PC-9 (cell line): ENCODE measurements around the gene AKAP4. TPM values are rescaled to one million over a fixed set of nuclear protein-coding genes. Genes with fewer than 3 reads are reported as not detected.

ENCODE experiments used
- BruUV-seq: library from RNA; stranded (reverse); fragments of 400-500 nt; replicated peaks from 2 replicates; lab custom pipeline; 2021; lab: Mats Ljungman, UMichigan
- CTCF ChIA-PET: fragments of 300-600 bp; sonication (Branson Sonifier 250); formaldehyde crosslinking; loops from one replicate; lab custom pipeline; 2022; ENCODE audit warnings: antibody characterized with exemption; lab: Charles Lee
- POLR2A ChIA-PET: fragments of 300-600 bp; sonication (Branson Sonifier 250); formaldehyde crosslinking; loops from one replicate; lab custom pipeline; 2022; ENCODE audit warnings: antibody characterized with exemption; ENCODE audit not compliant: unreplicated experiment; lab: Charles Lee
- DNase-seq, 2 experiments: peaks; one replicate each; pipeline versions ENCODE4 v3.0.0 to v3.0.0-alpha.2; 2015 to 2022; ENCODE audit warnings: mixed read lengths in 1 of 2
- H2AFZ ChIP-seq: fragments of 200-600 bp; sonication (generic); 2 replicates; pipeline ENCODE4 v1.8.1; 2017; ENCODE audit warnings: antibody characterized with exemption
- H3F3A ChIP-seq: fragments of 200-600 bp; sonication (generic); 2 replicates; pipeline ENCODE4 v1.8.1; 2017; ENCODE audit warnings: antibody characterized with exemption, mild to moderate bottlenecking, low read depth; ENCODE audit not compliant: insufficient read depth
- H3K27ac ChIP-seq: fragments of 200-600 bp; sonication (generic); 2 replicates; pipeline ENCODE4 v1.6.1; 2016; ENCODE audit warnings: mixed run types
- H3K27me3 ChIP-seq: fragments of 200-600 bp; sonication (generic); 2 replicates; pipeline ENCODE4 v1.6.1; 2016; ENCODE audit warnings: low read depth, mixed run types; ENCODE audit not compliant: insufficient read depth
- H3K36me3 ChIP-seq: fragments of 200-600 bp; sonication (generic); 2 replicates; pipeline ENCODE4 v1.6.1; 2016; ENCODE audit warnings: low read depth, mixed run types
- H3K4me1 ChIP-seq: fragments of 200-600 bp; sonication (generic); replicated peaks from 2 replicates; pipeline ENCODE4 v1.6.1; 2016; ENCODE audit warnings: mixed run types; ENCODE audit not compliant: insufficient read depth
- H3K4me2 ChIP-seq: fragments of 200-600 bp; sonication (generic); 2 replicates; pipeline ENCODE4 v1.6.1; 2017; ENCODE audit warnings: mixed run types
- H3K4me3 ChIP-seq: fragments of 200-600 bp; sonication (generic); 2 replicates; pipeline ENCODE4 v1.6.1; 2016; ENCODE audit warnings: mixed run types
- H3K79me2 ChIP-seq: fragments of 200-600 bp; sonication (generic); 2 replicates; pipeline ENCODE4 v1.6.1; 2017; ENCODE audit warnings: low read depth, mixed run types
- H3K9me2 ChIP-seq: fragments of 200-600 bp; sonication (generic); 2 replicates; pipeline ENCODE4 v1.8.1; 2017; ENCODE audit warnings: mild to moderate bottlenecking; ENCODE audit not compliant: insufficient read depth
- H3K9me3 ChIP-seq: fragments of 200-600 bp; sonication (generic); 2 replicates; pipeline ENCODE4 v1.8.1; 2016; ENCODE audit warnings: low read depth; ENCODE audit not compliant: insufficient read depth
- H4K20me1 ChIP-seq: fragments of 200-600 bp; sonication (generic); 2 replicates; pipeline ENCODE4 v1.8.1; 2017; ENCODE audit not compliant: insufficient read depth
- EZH2 ChIP-seq: fragments of 200-600 bp; sonication (generic); IDR thresholded peaks from 2 replicates; pipeline ENCODE4 v1.8.0; 2017; ENCODE audit warnings: antibody characterized with exemption, low read depth
- intact Hi-C: fragments of 100-400 bp; cut with micrococcal nuclease; formaldehyde crosslinking; loops from one replicate; pipeline ENCODE4 v1.10.0; 2022; ENCODE audit not compliant: unreplicated experiment
- total RNA-seq: library from RNA; stranded (reverse); gene quantifications from 2 replicates; pipeline ENCODE4 v1.2.3, GENCODE V29; 2021
- TF ChIP-seq, protein P1 (sequence below): fragments of 200-600 bp; sonication (generic); conservative IDR thresholded peaks from 2 replicates; pipeline ENCODE4 v1.6.1; 2017; ENCODE audit warnings: mixed run types, antibody characterized with exemption, mild to moderate bottlenecking, moderate library complexity

AKAP4 gene
- total RNA-seq, 1 experiment from 2014 or later: not detected

DNA sequence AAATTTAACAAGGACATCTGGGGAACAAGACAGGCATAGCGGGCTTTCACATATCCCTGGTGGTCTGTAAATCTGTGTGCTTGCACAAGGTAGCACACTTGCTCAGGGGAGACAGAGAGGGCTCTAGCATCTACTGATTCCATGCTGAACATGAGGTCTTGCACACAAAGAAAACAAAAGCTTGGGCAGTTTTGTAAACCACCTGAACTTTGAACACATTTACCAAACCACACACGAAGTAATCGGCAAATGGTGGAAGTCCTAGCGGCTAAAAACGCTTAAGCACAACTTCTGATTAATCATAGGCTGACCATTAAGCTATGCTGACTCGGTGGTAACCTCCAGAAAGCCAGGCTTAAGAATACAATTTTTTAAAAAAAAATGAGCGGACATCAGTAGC is 52.8 kb downstream of the AKAP4 start:
- POLR2A ChIA-PET: no interaction called here
- CTCF ChIA-PET: no interaction called here
- Histone ChIP-seq H3K9me3 (no peaks in the 10 kb centered on the region), H3K4me1 (no peaks in the 10 kb centered on the region), H3K4me3 (no peak overlapping the region), H3F3A (no peaks in the 10 kb centered on the region), H3K4me2 (no peak overlapping the region), H3K9me2 (no peaks in the 10 kb centered on the region), H3K79me2 (no peaks in the 10 kb centered on the region), H3K27ac (no peak overlapping the region), H3K36me3 (no peaks in the 10 kb centered on the region), H4K20me1 (no peaks in the 10 kb centered on the region), H3K27me3 (no peaks in the 10 kb centered on the region), H2AFZ (no peak overlapping the region)
- no TSS peak for BruUV-seq
- DNase-seq: no peak
- no peak for TF ChIP-seq EZH2
- TF ChIP-seq, protein P1, sequence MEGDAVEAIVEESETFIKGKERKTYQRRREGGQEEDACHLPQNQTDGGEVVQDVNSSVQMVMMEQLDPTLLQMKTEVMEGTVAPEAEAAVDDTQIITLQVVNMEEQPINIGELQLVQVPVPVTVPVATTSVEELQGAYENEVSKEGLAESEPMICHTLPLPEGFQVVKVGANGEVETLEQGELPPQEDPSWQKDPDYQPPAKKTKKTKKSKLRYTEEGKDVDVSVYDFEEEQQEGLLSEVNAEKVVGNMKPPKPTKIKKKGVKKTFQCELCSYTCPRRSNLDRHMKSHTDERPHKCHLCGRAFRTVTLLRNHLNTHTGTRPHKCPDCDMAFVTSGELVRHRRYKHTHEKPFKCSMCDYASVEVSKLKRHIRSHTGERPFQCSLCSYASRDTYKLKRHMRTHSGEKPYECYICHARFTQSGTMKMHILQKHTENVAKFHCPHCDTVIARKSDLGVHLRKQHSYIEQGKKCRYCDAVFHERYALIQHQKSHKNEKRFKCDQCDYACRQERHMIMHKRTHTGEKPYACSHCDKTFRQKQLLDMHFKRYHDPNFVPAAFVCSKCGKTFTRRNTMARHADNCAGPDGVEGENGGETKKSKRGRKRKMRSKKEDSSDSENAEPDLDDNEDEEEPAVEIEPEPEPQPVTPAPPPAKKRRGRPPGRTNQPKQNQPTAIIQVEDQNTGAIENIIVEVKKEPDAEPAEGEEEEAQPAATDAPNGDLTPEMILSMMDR: no peak
- intact Hi-C loops: no loop called here

Other genes starting within 250 kb of the AKAP4 start
- gene CCNB3, start 3.8 kb upstream of the AKAP4 start, total RNA-seq: 0.15 and 0.24 TPM in 2 replicates